ENCODE results near the gene PRKG1. TPM values are rescaled to one million over a fixed set of nuclear protein-coding genes. Genes with fewer than 3 reads are reported as not detected.
"Not testable (repeated sequence)": the region's sequence is repeated elsewhere in the genome, so short reads cannot be mapped to it uniquely, and the experiment has no call there.

PRKG1 gene
- total and polyA plus RNA-seq, 4 donors, result 6.8 to 38.1 (median 15.4) TPM

DNA sequence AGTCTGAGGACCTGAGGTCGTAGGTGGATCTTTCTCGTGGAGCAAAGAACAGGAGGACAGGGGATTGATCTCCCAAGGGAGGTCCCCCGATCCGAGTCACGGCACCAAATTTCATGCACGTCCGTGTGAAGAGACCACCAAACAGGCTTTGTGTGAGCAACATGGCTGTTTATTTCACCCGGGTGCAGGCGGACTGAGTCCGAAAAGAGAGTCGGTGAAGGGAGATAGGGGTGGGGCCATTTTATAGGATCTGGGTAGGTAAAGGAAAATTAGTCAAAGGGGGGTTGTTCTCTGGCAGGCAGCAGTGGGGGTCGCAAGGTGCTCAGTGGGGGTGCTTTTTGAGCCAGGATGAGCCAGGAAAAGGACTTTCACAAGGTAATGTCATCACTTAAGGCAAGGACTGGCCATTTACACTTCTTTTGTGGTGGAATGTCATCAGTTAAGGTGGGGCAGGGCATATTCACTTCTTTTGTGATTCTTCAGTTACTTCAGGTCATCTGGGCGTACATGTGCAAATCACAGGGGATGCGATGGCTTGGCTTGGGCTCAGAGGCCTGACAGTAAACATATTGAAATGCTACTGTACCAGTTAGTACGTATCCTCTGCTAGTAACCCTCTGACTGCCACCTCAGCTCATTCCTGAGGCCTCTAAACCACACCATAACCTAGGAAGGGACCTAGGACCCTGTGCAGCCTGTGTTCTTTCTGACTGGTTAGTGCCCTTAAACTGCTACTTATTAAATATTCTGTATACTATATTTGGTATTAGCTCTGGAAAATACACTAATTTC is 964.9 kb downstream of the PRKG1 start:
- H3K27ac ChIP-seq (ENCODE audit: low read depth, low read length); H3K36me3 ChIP-seq (ENCODE audit: control insufficient read depth, insufficient read depth, low read length); DNase-seq (ENCODE audit: low read depth in 4 of 6, low spot score in 6 of 6); H3K4me1 ChIP-seq (ENCODE audit: control insufficient read depth, insufficient read depth, low read length); H3K9me3 ChIP-seq (ENCODE audit: control insufficient read depth, insufficient read depth, low read length); H3K4me3 ChIP-seq (ENCODE audit: low read depth, low read length); H3K27me3 ChIP-seq (ENCODE audit: control insufficient read depth, insufficient read depth, low read length): not testable (repeated sequence)
- WGBS (ENCODE audit: insufficient coverage), result 94% methylated on average over 7 of the region's 15 CpGs

DNA sequence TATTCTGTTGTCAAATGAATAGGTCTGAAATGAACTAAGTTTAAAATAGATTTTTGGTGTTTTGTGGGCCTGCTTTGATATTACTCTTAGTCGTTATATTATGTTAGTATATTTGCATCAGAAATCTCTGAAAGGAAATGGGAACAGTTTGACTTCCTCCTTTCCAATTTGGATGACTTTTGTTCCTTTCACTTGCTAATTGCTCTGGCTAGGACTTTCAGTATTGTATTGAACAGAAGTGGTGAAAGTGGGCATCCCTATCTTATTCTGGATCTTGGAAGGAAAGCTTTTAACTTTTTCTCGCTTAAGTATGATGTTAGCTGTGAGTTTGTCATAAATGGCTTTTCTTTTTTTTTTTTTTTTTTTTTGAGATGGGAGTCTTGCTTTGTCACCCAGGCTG is 966.2 kb downstream of the PRKG1 start:
- Histone ChIP-seq H3K4me1 (ENCODE audit: control insufficient read depth, insufficient read depth, low read length) (no peaks in the 10 kb centered on the region), H3K27me3 (ENCODE audit: control insufficient read depth, insufficient read depth, low read length) (no peaks in the 10 kb centered on the region), H3K4me3 (ENCODE audit: low read depth, low read length) (no peak overlapping the region), H3K9me3 (ENCODE audit: control insufficient read depth, insufficient read depth, low read length) (no peaks in the 10 kb centered on the region), H3K36me3 (ENCODE audit: control insufficient read depth, insufficient read depth, low read length) (no peaks in the 10 kb centered on the region), H3K27ac (ENCODE audit: low read depth, low read length) (no peak overlapping the region)
- no peak for DNase-seq (ENCODE audit: low read depth in 4 of 6, low spot score in 6 of 6)
- WGBS (ENCODE audit: insufficient coverage), result no CpG with 5 or more reads among the region's 2 CpGs

GRCh38 chr10:52043811-52044210 is 969.5 kb downstream of the PRKG1 start:
- no peaks in the 10 kb centered on the region for H3K27me3 ChIP-seq (ENCODE audit: control insufficient read depth, insufficient read depth, low read length)
- no peaks in the 10 kb centered on the region for H3K4me1 ChIP-seq (ENCODE audit: control insufficient read depth, insufficient read depth, low read length)
- H3K27ac ChIP-seq (ENCODE audit: low read depth, low read length), result no peak overlapping the region
- no peak overlapping the region for H3K4me3 ChIP-seq (ENCODE audit: low read depth, low read length)
- no peaks in the 10 kb centered on the region for H3K9me3 ChIP-seq (ENCODE audit: control insufficient read depth, insufficient read depth, low read length)
- DNase-seq (ENCODE audit: low read depth in 4 of 6, low spot score in 6 of 6), result no peak
- no peaks in the 10 kb centered on the region for H3K36me3 ChIP-seq (ENCODE audit: control insufficient read depth, insufficient read depth, low read length)

DNA sequence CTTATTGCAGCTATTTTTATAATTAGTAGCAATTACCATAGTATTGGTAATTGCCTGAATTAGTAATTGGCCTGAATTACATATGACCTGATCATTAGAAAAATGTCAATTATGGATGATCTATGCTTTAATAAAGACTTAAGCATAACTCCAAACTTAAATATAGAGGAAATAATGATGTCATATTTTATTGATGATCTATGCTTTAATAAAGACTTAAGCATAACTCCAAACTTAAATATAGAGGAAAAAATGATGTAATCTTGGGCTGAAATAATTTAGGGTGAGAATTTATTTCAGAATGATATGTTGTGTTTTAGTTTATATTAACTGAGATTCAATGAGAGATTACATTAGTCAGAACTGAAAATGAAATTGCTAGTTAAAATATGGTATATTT is 973.8 kb downstream of the PRKG1 start:
- Histone ChIP-seq H3K27me3 (ENCODE audit: control insufficient read depth, insufficient read depth, low read length) (no peaks in the 10 kb centered on the region), H3K36me3 (ENCODE audit: control insufficient read depth, insufficient read depth, low read length) (no peaks in the 10 kb centered on the region), H3K27ac (ENCODE audit: low read depth, low read length) (no peak overlapping the region), H3K9me3 (ENCODE audit: control insufficient read depth, insufficient read depth, low read length) (no peaks in the 10 kb centered on the region), H3K4me1 (ENCODE audit: control insufficient read depth, insufficient read depth, low read length) (no peaks in the 10 kb centered on the region), H3K4me3 (ENCODE audit: low read depth, low read length) (no peak overlapping the region)
- DNase-seq (ENCODE audit: low read depth in 4 of 6, low spot score in 6 of 6), result no peak

- H3K27ac ChIP-seq (ENCODE audit: low read depth, low read length), result no peak overlapping the region
- peak in 1 of 6 donors; percentile 43 for DNase-seq (ENCODE audit: low read depth in 4 of 6, low spot score in 6 of 6)
- no peaks in the 10 kb centered on the region for H3K36me3 ChIP-seq (ENCODE audit: control insufficient read depth, insufficient read depth, low read length)
- no peak overlapping the region for H3K4me3 ChIP-seq (ENCODE audit: low read depth, low read length)
- H3K9me3 ChIP-seq (ENCODE audit: control insufficient read depth, insufficient read depth, low read length), result no peaks in the 10 kb centered on the region
- H3K27me3 ChIP-seq (ENCODE audit: control insufficient read depth, insufficient read depth, low read length), result no peaks in the 10 kb centered on the region
- WGBS (ENCODE audit: insufficient coverage), result 40% methylated on average over 1 of the region's 3 CpGs
- no peaks in the 10 kb centered on the region for H3K4me1 ChIP-seq (ENCODE audit: control insufficient read depth, insufficient read depth, low read length)
Observed at GRCh38 chr10:52050429-52051047, 976.3 kb downstream of the PRKG1 start.

GRCh38 chr10:52053497-52053896 is 979.2 kb downstream of the PRKG1 start:
- no peaks in the 10 kb centered on the region for H3K9me3 ChIP-seq (ENCODE audit: control insufficient read depth, insufficient read depth, low read length)
- WGBS (ENCODE audit: insufficient coverage), result 63% methylated on average over 2 of the region's 5 CpGs
- no peaks in the 10 kb centered on the region for H3K4me1 ChIP-seq (ENCODE audit: control insufficient read depth, insufficient read depth, low read length)
- no peak overlapping the region for H3K27ac ChIP-seq (ENCODE audit: low read depth, low read length)
- H3K4me3 ChIP-seq (ENCODE audit: low read depth, low read length), result no peak overlapping the region
- no peaks in the 10 kb centered on the region for H3K36me3 ChIP-seq (ENCODE audit: control insufficient read depth, insufficient read depth, low read length)
- no peaks in the 10 kb centered on the region for H3K27me3 ChIP-seq (ENCODE audit: control insufficient read depth, insufficient read depth, low read length)
- peak in 1 of 6 donors; percentile 28 for DNase-seq (ENCODE audit: low read depth in 4 of 6, low spot score in 6 of 6)

DNA sequence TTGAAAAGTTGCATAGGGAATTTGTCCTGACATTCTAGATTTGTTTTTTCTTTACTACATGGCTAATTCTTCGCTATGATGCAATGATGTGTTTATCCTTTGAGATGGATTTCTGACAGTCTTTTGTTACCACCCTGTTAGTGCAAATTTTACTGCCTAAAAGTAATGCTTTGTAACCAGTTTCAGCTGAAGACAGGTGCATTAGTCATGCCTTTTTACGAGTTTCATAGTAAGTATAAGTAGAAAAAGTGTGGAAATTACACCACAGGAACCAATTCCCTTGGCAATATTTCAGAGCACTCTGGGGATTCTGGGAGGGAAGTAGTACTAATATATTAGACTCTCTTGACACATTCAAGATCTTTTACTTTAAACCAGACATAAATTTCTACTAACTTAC is 982.0 kb downstream of the PRKG1 start:
- Histone ChIP-seq H3K9me3 (ENCODE audit: control insufficient read depth, insufficient read depth, low read length) (no peaks in the 10 kb centered on the region), H3K27me3 (ENCODE audit: control insufficient read depth, insufficient read depth, low read length) (no peaks in the 10 kb centered on the region), H3K4me1 (ENCODE audit: control insufficient read depth, insufficient read depth, low read length) (no peaks in the 10 kb centered on the region), H3K36me3 (ENCODE audit: control insufficient read depth, insufficient read depth, low read length) (no peaks in the 10 kb centered on the region), H3K27ac (ENCODE audit: low read depth, low read length) (no peak overlapping the region), H3K4me3 (ENCODE audit: low read depth, low read length) (no peak overlapping the region)
- peak in 1 of 6 donors; percentile 18 for DNase-seq (ENCODE audit: low read depth in 4 of 6, low spot score in 6 of 6)
- no CpG with 5 or more reads among the region's 2 CpGs for WGBS (ENCODE audit: insufficient coverage)

DNA sequence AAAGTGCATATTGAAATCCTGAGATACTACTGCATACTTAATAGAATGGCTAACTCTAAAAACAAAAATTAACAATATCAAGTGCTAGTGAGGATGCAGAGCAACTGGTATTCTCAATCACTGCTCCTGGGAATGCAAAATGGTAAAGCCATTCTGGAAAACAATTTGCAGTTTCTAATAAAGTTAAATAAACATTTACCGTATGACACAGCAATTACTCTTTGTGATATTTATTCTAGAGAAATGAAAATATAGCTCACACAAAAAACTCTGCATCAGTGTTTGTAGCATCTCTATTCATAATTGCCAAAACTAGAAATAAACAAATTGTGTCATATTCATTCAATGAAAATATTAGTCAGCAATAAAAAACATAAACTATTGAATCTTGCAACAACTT is 984.8 kb downstream of the PRKG1 start:
- Histone ChIP-seq H3K27ac (ENCODE audit: low read depth, low read length) (no peak overlapping the region), H3K27me3 (ENCODE audit: control insufficient read depth, insufficient read depth, low read length) (no peaks in the 10 kb centered on the region), H3K4me3 (ENCODE audit: low read depth, low read length) (no peak overlapping the region), H3K9me3 (ENCODE audit: control insufficient read depth, insufficient read depth, low read length) (no peaks in the 10 kb centered on the region), H3K36me3 (ENCODE audit: control insufficient read depth, insufficient read depth, low read length) (peaks cover 5% of the 10 kb centered on the region), H3K4me1 (ENCODE audit: control insufficient read depth, insufficient read depth, low read length) (no peaks in the 10 kb centered on the region)
- DNase-seq (ENCODE audit: low read depth in 4 of 6, low spot score in 6 of 6), result no peak
- WGBS (ENCODE audit: insufficient coverage), result no CpG with 5 or more reads among the region's 1 CpG

- H3K4me1 ChIP-seq (ENCODE audit: control insufficient read depth, insufficient read depth, low read length), result no peaks in the 10 kb centered on the region
- no peak overlapping the region for H3K27ac ChIP-seq (ENCODE audit: low read depth, low read length)
- no peak for DNase-seq (ENCODE audit: low read depth in 4 of 6, low spot score in 6 of 6)
- H3K36me3 ChIP-seq (ENCODE audit: control insufficient read depth, insufficient read depth, low read length), result peaks cover 10% of the 10 kb centered on the region
- no peak overlapping the region for H3K4me3 ChIP-seq (ENCODE audit: low read depth, low read length)
- no peaks in the 10 kb centered on the region for H3K9me3 ChIP-seq (ENCODE audit: control insufficient read depth, insufficient read depth, low read length)
- H3K27me3 ChIP-seq (ENCODE audit: control insufficient read depth, insufficient read depth, low read length), result no peaks in the 10 kb centered on the region
- 96% methylated on average over 9 of the region's 10 CpGs for WGBS (ENCODE audit: insufficient coverage)
Observed at GRCh38 chr10:52063159-52063558, 988.9 kb downstream of the PRKG1 start.
